ENCODE measurements around the gene PARN. TPM values are rescaled to one million over a fixed set of nuclear protein-coding genes. Genes with fewer than 3 reads are reported as not detected.

The PARN gene
- total RNA-seq, 1 experiment from 2014 or later: 42.5 TPM

DNA sequence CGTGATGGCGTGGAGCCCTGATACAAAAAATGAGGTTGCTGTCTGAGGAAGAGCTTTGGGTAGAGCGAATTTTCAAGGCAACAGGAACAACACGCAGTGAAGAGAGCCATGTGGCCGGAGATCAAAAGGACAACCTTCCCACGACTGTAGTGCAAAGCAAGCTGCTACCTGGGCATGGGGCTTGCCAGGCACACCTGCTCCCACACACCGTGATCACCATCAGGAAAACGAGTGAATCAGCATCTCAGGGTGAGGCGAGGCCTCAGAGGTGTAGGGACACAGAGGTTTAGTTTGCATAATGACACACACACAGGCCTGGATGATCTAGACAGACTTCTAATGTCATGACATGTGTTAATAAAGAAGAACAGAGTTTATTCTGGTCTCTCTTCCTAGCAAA, 65.7 kb downstream of the PARN start:
- Histone ChIP-seq H3K4me3 (replicated peaks in 1 of 2; ENCODE audit: low read depth in 1 of 2, low read length in 2 of 2) (no peak overlapping the region), H3K27ac (ENCODE audit: low read depth, low read length) (no peak overlapping the region), H4K20me1 (ENCODE audit: insufficient read depth) (no peaks in the 10 kb centered on the region), H3K27me3 (ENCODE audit: insufficient read depth, low read length) (no peaks in the 10 kb centered on the region), H3K9me3 (ENCODE audit: control insufficient read depth in 1 of 2, insufficient read depth in 1 of 2, low read depth in 1 of 2, low read length in 2 of 2) (no peaks in the 10 kb centered on the region), H3K9me2 (ENCODE audit: insufficient read depth) (no peaks in the 10 kb centered on the region), H2AFZ (ENCODE audit: low read depth, low read length, poor library complexity, severe bottlenecking) (no peak overlapping the region), H3K36me3 (ENCODE audit: control insufficient read depth in 1 of 2, insufficient read depth in 2 of 2, low read length in 2 of 2) (0 out of 4 replicates have a peak, but pooled peaks cover 0 to 1% of the 10 kb centered on the region in 2 experiments), H3K9ac (ENCODE audit: low read length) (no peak overlapping the region), H3K4me2 (ENCODE audit: low read length) (no peak overlapping the region), H3K4me1 (ENCODE audit: control insufficient read depth in 1 of 2, insufficient read depth in 2 of 2, low read length in 2 of 2) (no peaks in the 10 kb centered on the region), H3K79me2 (ENCODE audit: insufficient read depth, low read length) (no peaks in the 10 kb centered on the region; the same call in 1 of the 2 replicates)
- DNase-seq (ENCODE audit: low read depth, low spot score) (no peak), ATAC-seq (no peak)
- ChIA-PET CTCF (no interaction called here), RAD21 (ENCODE audit: low non-redundant PET in 1 of 2, low total read pairs in 2 of 2, uncharacterized antibody in 2 of 2, unreplicated experiment in 2 of 2) (no interaction called here), POLR2A (no interaction called here)
- TF ChIP-seq EGR1 (IDR thresholded peaks at IDR 0.05; ENCODE audit: low read depth) (no peak), SP1 (IDR thresholded peaks at IDR 0.05; ENCODE audit: low read depth) (no peak), ELF1 (IDR thresholded peaks at IDR 0.05; ENCODE audit: borderline replicate concordance, low read depth) (no peak)
- TF ChIP-seq, protein P1, sequence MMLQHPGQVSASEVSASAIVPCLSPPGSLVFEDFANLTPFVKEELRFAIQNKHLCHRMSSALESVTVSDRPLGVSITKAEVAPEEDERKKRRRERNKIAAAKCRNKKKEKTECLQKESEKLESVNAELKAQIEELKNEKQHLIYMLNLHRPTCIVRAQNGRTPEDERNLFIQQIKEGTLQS (IDR thresholded peaks at IDR 0.05): no peak
- TF ChIP-seq, protein P2, sequence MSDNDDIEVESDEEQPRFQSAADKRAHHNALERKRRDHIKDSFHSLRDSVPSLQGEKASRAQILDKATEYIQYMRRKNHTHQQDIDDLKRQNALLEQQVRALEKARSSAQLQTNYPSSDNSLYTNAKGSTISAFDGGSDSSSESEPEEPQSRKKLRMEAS (IDR thresholded peaks at IDR 0.05): no peak
- no TSS peak for BruUV-seq (replicated peaks)
- intact Hi-C loops (cut with micrococcal nuclease): no loop called here

DNA sequence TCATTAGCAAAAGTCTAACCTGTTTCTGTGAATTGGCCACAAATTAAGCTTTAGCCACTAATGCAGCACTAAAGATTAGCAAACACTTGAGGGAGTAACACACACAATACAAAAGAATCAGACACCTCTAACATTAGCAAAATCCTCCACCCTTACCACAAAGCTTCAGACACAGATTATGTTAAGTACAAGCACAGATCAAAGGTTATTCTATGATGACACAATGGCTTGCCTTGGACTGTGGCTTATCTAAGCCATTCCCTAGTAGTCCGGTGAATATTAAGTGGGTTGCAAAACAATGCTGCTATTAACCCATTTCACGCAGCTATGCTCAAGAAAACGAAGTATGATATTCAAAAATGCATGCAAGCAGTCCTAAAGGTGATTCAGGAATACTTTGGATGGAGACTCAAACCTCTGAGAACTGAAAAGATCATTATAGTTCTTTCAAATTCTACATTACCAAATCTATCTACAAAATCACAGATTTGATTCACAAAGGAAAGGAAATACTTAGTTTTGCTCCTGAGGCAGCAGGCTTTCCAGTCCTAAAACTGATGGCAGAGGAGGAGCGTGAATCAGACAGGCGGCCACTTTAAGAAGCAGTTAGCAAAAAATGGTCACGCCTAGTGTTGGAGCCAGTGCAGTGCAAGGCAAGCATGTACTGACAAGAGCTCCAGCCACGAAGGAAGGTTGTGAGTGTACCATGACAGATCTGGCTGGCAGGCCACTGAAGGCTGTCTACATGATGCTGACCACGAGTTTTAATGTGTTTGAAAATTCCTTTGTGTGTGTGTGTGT, 67.2 kb downstream of the PARN start:
- H3K9me2 ChIP-seq (ENCODE audit: insufficient read depth): no peaks in the 10 kb centered on the region
- POLR2A ChIA-PET: no interaction called here
- no peaks in the 10 kb centered on the region for H3K9me3 ChIP-seq (ENCODE audit: control insufficient read depth in 1 of 2, insufficient read depth in 1 of 2, low read depth in 1 of 2, low read length in 2 of 2)
- H3K36me3 ChIP-seq (ENCODE audit: control insufficient read depth in 1 of 2, insufficient read depth in 2 of 2, low read length in 2 of 2): no peaks in the 10 kb centered on the region
- RAD21 ChIA-PET (ENCODE audit: low non-redundant PET in 1 of 2, low total read pairs in 2 of 2, uncharacterized antibody in 2 of 2, unreplicated experiment in 2 of 2): no interaction called here
- no peaks in the 10 kb centered on the region for H4K20me1 ChIP-seq (ENCODE audit: insufficient read depth)
- DNase-seq (ENCODE audit: low read depth, low spot score): no peak
- peak; percentile 53 for ATAC-seq
- no peak overlapping the region for H3K4me2 ChIP-seq (ENCODE audit: low read length)
- H3K79me2 ChIP-seq (ENCODE audit: insufficient read depth, low read length): no peaks in the 10 kb centered on the region; the same call in 1 of the 2 replicates
- CTCF ChIA-PET: no interaction called here
- H3K9ac ChIP-seq (ENCODE audit: low read length): no peak overlapping the region
- H3K4me1 ChIP-seq (ENCODE audit: control insufficient read depth in 1 of 2, insufficient read depth in 2 of 2, low read length in 2 of 2): no peaks in the 10 kb centered on the region
- BruUV-seq (replicated peaks): no TSS peak
- no peaks in the 10 kb centered on the region for H3K27me3 ChIP-seq (ENCODE audit: insufficient read depth, low read length)
- no peak overlapping the region for H2AFZ ChIP-seq (ENCODE audit: low read depth, low read length, poor library complexity, severe bottlenecking)
- no peak overlapping the region for H3K27ac ChIP-seq (ENCODE audit: low read depth, low read length)
- intact Hi-C loops (cut with micrococcal nuclease): no loop called here
- H3K4me3 ChIP-seq (replicated peaks in 1 of 2; ENCODE audit: low read depth in 1 of 2, low read length in 2 of 2): no peak overlapping the region
- no peak for TF ChIP-seq POLR2AphosphoS5 (IDR thresholded peaks at IDR 0.05; ENCODE audit: low read depth, low read length)
- TF ChIP-seq, protein P1 (IDR thresholded peaks at IDR 0.05): no peak
- TF ChIP-seq, protein P3, sequence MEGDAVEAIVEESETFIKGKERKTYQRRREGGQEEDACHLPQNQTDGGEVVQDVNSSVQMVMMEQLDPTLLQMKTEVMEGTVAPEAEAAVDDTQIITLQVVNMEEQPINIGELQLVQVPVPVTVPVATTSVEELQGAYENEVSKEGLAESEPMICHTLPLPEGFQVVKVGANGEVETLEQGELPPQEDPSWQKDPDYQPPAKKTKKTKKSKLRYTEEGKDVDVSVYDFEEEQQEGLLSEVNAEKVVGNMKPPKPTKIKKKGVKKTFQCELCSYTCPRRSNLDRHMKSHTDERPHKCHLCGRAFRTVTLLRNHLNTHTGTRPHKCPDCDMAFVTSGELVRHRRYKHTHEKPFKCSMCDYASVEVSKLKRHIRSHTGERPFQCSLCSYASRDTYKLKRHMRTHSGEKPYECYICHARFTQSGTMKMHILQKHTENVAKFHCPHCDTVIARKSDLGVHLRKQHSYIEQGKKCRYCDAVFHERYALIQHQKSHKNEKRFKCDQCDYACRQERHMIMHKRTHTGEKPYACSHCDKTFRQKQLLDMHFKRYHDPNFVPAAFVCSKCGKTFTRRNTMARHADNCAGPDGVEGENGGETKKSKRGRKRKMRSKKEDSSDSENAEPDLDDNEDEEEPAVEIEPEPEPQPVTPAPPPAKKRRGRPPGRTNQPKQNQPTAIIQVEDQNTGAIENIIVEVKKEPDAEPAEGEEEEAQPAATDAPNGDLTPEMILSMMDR (IDR thresholded peaks at IDR 0.05 in 2 of 3, conservative IDR thresholded peaks at IDR 0.05 in 1 of 3; ENCODE audit: borderline replicate concordance in 1 of 3, insufficient read depth in 1 of 3, low read depth in 2 of 3, low read length in 2 of 3): no peak
- TF ChIP-seq ZFX (IDR thresholded peaks at IDR 0.05): no peak
- TF ChIP-seq EZH2 (IDR thresholded peaks at IDR 0.05): no peak
- no peak for TF ChIP-seq SRF (IDR thresholded peaks at IDR 0.05; ENCODE audit: low read depth)
- TF ChIP-seq SP1 (IDR thresholded peaks at IDR 0.05; ENCODE audit: low read depth): no peak
- TF ChIP-seq, protein P2 (IDR thresholded peaks at IDR 0.05): no peak
- no peak for TF ChIP-seq CBX3 (IDR thresholded peaks at IDR 0.05; ENCODE audit: low read depth)
- TF ChIP-seq SIN3A (IDR thresholded peaks at IDR 0.05; ENCODE audit: low read depth): no peak
- TF ChIP-seq POLR2A (IDR thresholded peaks at IDR 0.05; ENCODE audit: borderline replicate concordance, extremely low read depth, insufficient read depth, insufficient read length): no peak
